A549 (cell line): ENCODE measurements around the gene PRSS50. TPM values are rescaled to one million over a fixed set of nuclear protein-coding genes. Genes with fewer than 3 reads are reported as not detected.

ENCODE experiments used
- ATAC-seq, 2 experiments: fragments of 200-7000 bp in 1 of 2; fragments of >200 bp in 1 of 2; cut with Nextera tagmentation in 1 of 2; cut with Tn5 transposase in 1 of 2; 3 replicates each; pipeline versions ENCODE4 v1.8.0 to v1.9.1; 2018 to 2020; ENCODE audit warnings: mild to moderate bottlenecking in 1 of 2, moderate library complexity in 1 of 2
- CTCF ChIA-PET: fragments of 300-600 bp; sonication (Branson Sonifier 250); formaldehyde crosslinking; extraction: SDS; loops from one replicate; lab custom pipeline; 2021; ENCODE audit warnings: antibody characterized with exemption, inconsistent platforms; lab: Yijun Ruan, JAX
- POLR2A ChIA-PET: fragments of 350-600 bp; formaldehyde crosslinking; extraction: SDS; loops from one replicate; lab custom pipeline; 2021; ENCODE audit warnings: antibody characterized with exemption, inconsistent platforms; lab: Yijun Ruan, JAX
- DNase-seq, 2 experiments: peaks; one replicate each; pipeline versions ENCODE4 v3.0.0 to v3.0.0-alpha.2; 2011 to 2016; ENCODE audit warnings: low read depth in 1 of 2, low spot score in 1 of 2
- FAIRE-seq: peaks from 2 replicates; lab custom pipeline; 2011; peaks lifted over from hg19 to GRCh38; lab: Jason Lieb, UNC
- H3K27ac ChIP-seq, 2 experiments: fragments of >200 bp; sonication (Bioruptor Twin); formaldehyde crosslinking; 3 replicates each; pipeline ENCODE4 v1.5.1; 2016 to 2017
- H3K4me1 ChIP-seq: fragments of >200 bp; sonication (Bioruptor Twin); formaldehyde crosslinking; 3 replicates; pipeline ENCODE4 v1.6.1; 2016
- H3K4me2 ChIP-seq: fragments of >200 bp; sonication (Bioruptor Twin); formaldehyde crosslinking; 3 replicates; pipeline ENCODE4 v1.6.1; 2016
- H3K4me3 ChIP-seq: fragments of >200 bp; sonication (Bioruptor Twin); formaldehyde crosslinking; 3 replicates; pipeline ENCODE4 v1.5.1; 2016
- H3K9me3 ChIP-seq: fragments of >200 bp; sonication (Bioruptor Twin); formaldehyde crosslinking; 3 replicates; pipeline ENCODE4 v1.6.1; 2016
- BHLHE40 ChIP-seq: IDR thresholded peaks from 2 replicates; pipeline ENCODE4 v1.6.1; 2012; ENCODE audit warnings: low read depth, low read length, inconsistent platforms
- CHD4 ChIP-seq: fragments of 200-600 bp; sonication (generic); IDR thresholded peaks from 2 replicates; pipeline ENCODE4 v1.6.1; 2016; ENCODE audit warnings: antibody characterized with exemption, mild to moderate bottlenecking, borderline replicate concordance
- FOSB ChIP-seq: fragments of 250-450 bp; sonication (Bioruptor Pico); IDR thresholded peaks from 2 replicates; pipeline ENCODE4 v1.5.0; 2020; ENCODE audit warnings: mild to moderate bottlenecking, moderate library complexity
- HDAC2 ChIP-seq: fragments of 200-600 bp; sonication (generic); IDR thresholded peaks from 2 replicates; pipeline ENCODE4 v1.6.1; 2016
- HEYL ChIP-seq: fragments of 250-450 bp; sonication (Bioruptor Pico); IDR thresholded peaks from 2 replicates; pipeline ENCODE4 v1.8.0; 2021; ENCODE audit warnings: mild to moderate bottlenecking, moderate library complexity
- HOXA7 ChIP-seq: fragments of 250-450 bp; sonication (Bioruptor Pico); IDR thresholded peaks from 2 replicates; pipeline ENCODE4 v1.5.0; 2020; ENCODE audit warnings: mild to moderate bottlenecking, moderate library complexity
- KDM1A ChIP-seq: fragments of 200-600 bp; sonication (generic); IDR thresholded peaks from 2 replicates; pipeline ENCODE4 v1.6.1; 2016; ENCODE audit warnings: low read depth, mild to moderate bottlenecking
- MAZ ChIP-seq: fragments of 150-350 bp; IDR thresholded peaks from 2 replicates; pipeline ENCODE4 v1.6.1; 2014; ENCODE audit warnings: antibody characterized with exemption, low read depth, low read length, borderline replicate concordance
- NR3C1 ChIP-seq: fragments of >200 bp; sonication (Bioruptor Twin); formaldehyde crosslinking; IDR thresholded peaks from 3 replicates; pipeline ENCODE4 v1.6.1; 2017
- RAD21 ChIP-seq, 2 experiments: fragments of >200 bp in 1 of 2; sonication (Bioruptor Twin) in 1 of 2; formaldehyde crosslinking in 1 of 2; IDR thresholded peaks in 1 of 2; conservative IDR thresholded peaks in 1 of 2; 2 replicates in 1 of 2; 3 replicates in 1 of 2; pipeline ENCODE4 v1.6.1; 2012 to 2018; ENCODE audit warnings: inconsistent platforms in 1 of 2
- RARB ChIP-seq: fragments of 250-450 bp; sonication (Bioruptor Pico); IDR thresholded peaks from 2 replicates; pipeline ENCODE4 v1.8.0; 2021; ENCODE audit warnings: mild to moderate bottlenecking, moderate library complexity
- WGBS: methylation state at CpG from one replicate; pipeline ENCODE4 v1.1.6; 2017; ENCODE audit errors: missing lambda C conversion rate; 5-methylcytosine and 5-hydroxymethylcytosine counted together
- polyA plus RNA-seq, 4 experiments: library from polyadenylated mRNA; depleted of rRNA in 3 of 4; stranded (reverse); fragments of >200 nt; fragmentation: RNase III in 1 of 4; extraction: RNeasy Plus Mini Kit Qiagen cat#74134 plus additional on column Dnase treatment in 1 of 4; gene quantifications; 2 replicates in 3 of 4; 3 replicates in 1 of 4; pipeline ENCODE4 v1.2.3, GENCODE V29; 2011 to 2017
- TF ChIP-seq, protein P1 (sequence below): fragments of >200 bp; sonication (Bioruptor Twin); formaldehyde crosslinking; IDR thresholded peaks from 3 replicates; pipeline ENCODE4 v1.5.1; 2016
- TF ChIP-seq, protein P2 (sequence below): fragments of 250-450 bp; sonication (Bioruptor Pico); IDR thresholded peaks from 2 replicates; pipeline ENCODE4 v1.5.0; 2020; ENCODE audit warnings: low read depth, mild to moderate bottlenecking, moderate library complexity

The PRSS50 gene
- polyA plus RNA-seq, 2 of the 4 experiments (the other 2 are of a cell fraction) = not detected

DNA sequence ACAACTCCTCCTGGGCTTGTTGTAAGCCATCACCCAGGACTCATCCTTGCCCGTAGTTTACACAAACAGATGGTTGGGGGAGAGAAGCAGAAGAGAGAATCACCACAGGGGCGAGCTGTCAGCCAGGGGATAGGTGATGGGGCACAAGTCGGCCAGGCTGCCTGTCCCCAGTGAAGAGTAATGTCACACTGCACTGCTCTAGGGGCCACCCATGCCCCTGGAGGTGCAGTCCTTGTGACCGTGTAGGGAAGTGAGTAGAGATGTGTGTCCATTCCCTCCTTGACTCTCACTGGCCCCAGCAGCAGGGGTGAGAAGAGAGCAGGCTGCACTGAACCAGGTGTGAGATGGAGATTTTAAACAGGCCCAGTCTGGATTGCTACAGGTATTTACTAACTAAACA lies 17.1 kb upstream of the PRSS50 start:
- Histone ChIP-seq H3K4me2 (no peak overlapping the region), H3K27ac (no peak overlapping the region), H3K4me1 (no peaks in the 10 kb centered on the region), H3K4me3 (no peak overlapping the region), H3K9me3 (no peaks in the 10 kb centered on the region)
- DNase-seq (no peak), ATAC-seq (no peak), FAIRE-seq (no peak)
- 33% methylated on average over 4 of the region's 4 CpGs for WGBS
- POLR2A ChIA-PET = no interaction called here
- TF ChIP-seq FOSB (CRISPR knock-in tag) (no peak), NR3C1 (no peak), HOXA7 (CRISPR knock-in tag) (no peak), MAZ (no peak), RARB (CRISPR knock-in tag) (no peak)
- TF ChIP-seq, protein P1, sequence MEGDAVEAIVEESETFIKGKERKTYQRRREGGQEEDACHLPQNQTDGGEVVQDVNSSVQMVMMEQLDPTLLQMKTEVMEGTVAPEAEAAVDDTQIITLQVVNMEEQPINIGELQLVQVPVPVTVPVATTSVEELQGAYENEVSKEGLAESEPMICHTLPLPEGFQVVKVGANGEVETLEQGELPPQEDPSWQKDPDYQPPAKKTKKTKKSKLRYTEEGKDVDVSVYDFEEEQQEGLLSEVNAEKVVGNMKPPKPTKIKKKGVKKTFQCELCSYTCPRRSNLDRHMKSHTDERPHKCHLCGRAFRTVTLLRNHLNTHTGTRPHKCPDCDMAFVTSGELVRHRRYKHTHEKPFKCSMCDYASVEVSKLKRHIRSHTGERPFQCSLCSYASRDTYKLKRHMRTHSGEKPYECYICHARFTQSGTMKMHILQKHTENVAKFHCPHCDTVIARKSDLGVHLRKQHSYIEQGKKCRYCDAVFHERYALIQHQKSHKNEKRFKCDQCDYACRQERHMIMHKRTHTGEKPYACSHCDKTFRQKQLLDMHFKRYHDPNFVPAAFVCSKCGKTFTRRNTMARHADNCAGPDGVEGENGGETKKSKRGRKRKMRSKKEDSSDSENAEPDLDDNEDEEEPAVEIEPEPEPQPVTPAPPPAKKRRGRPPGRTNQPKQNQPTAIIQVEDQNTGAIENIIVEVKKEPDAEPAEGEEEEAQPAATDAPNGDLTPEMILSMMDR = no peak
- CTCF ChIA-PET = interaction anchor here (0.6 to 2.0 kb wide), 2 partner anchors 29 to 192 kb away, joined by 3 to 5 read pairs; no protein-coding TSS in a partner anchor

DNA sequence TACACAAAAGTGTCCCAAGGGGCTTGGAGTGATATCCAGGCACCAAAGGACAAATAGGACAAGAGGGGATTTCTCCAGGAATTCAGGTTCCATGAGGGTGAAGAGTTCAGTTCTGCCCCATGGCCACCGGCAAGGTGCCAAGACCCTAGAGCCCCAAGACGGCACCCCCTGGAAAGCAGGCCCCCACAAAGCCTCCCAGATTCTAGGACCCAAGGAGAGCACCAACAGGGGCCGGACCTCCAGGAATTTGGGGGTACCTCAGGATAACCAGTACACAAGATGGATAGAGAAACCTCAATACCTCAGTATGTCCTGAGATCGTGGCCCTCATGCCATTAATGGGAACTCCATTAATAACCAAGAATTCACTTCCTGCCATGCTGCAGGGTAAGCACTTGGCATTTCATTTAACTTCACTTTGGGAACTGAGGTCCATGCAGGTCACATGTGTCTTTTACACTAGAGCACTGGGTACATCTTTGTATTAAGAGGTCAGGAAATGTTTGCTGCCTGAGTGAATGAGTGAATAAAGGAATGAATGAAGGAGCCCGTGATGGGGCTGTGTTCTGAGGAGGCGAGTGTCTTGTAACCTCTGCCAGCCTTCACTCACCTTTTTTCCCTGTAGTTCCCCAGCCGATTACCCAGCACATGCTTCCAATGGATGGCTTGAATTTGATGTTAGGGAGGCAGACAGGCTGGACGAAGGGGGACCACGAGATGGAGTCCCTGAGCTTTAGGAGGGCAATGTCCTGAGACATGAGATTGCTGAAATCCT lies 15.5 kb upstream of the PRSS50 start:
- no peaks in the 10 kb centered on the region for H3K9me3 ChIP-seq
- no peaks in the 10 kb centered on the region for H3K4me1 ChIP-seq
- POLR2A ChIA-PET = no interaction called here
- FAIRE-seq (no peak), DNase-seq (peak in 1 of 2 experiments; percentile 16), ATAC-seq (peak in 1 of 2 experiments; percentile 67; a peak in 4 of 6 replicates)
- H3K27ac ChIP-seq = no peak overlapping the region
- TF ChIP-seq MAZ (no peak), RAD21 (conservative IDR thresholded peaks at IDR 0.05 in 1 of 2, IDR thresholded peaks at IDR 0.05 in 1 of 2) (0 out of 5 replicates have a peak, but pooled peaks of 1 of the 2 experiments have one; percentile 14)
- CTCF ChIA-PET = interaction anchor here (2.0 kb wide), 1 partner anchor 28 kb away, joined by 5 read pairs; no protein-coding TSS in a partner anchor
- H3K4me3 ChIP-seq = no peak overlapping the region
- H3K4me2 ChIP-seq = no peak overlapping the region
- WGBS = 22% methylated on average over 8 of the region's 9 CpGs

DNA sequence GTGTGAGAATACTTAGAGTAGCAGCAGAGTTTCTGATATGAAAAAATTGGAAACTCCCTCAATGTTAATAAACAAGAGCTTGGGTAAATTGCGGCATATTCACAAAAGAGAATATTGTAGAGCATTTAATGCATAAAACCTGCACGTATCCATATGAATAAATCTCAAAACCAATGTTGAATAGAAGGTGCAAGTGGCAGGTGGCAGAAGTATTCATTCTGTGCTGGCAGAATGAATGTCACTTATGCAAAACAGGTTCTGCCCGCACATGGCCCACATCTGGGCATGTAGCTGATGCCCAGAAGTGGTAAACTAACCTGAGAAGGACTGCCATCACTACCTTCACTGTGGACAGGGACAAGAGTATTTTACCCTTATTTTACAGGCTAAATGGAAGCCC lies 14.1 kb upstream of the PRSS50 start:
- WGBS = 36% methylated on average over 3 of the region's 3 CpGs
- no peaks in the 10 kb centered on the region for H3K9me3 ChIP-seq
- TF ChIP-seq FOSB (CRISPR knock-in tag) = no peak
- TF ChIP-seq BHLHE40 = no peak
- TF ChIP-seq KDM1A = no peak
- no peak for TF ChIP-seq HEYL (CRISPR knock-in tag)
- no peak for TF ChIP-seq CHD4
- TF ChIP-seq, protein P2, sequence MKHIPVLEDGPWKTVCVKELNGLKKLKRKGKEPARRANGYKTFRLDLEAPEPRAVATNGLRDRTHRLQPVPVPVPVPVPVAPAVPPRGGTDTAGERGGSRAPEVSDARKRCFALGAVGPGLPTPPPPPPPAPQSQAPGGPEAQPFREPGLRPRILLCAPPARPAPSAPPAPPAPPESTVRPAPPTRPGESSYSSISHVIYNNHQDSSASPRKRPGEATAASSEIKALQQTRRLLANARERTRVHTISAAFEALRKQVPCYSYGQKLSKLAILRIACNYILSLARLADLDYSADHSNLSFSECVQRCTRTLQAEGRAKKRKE (CRISPR knock-in tag) = no peak
- TF ChIP-seq, protein P1 = no peak
- TF ChIP-seq HDAC2 = no peak
- ChIA-PET POLR2A (no interaction called here), CTCF (no interaction called here)
- FAIRE-seq (no peak), ATAC-seq (no peak), DNase-seq (no peak)
- H3K4me1 ChIP-seq = no peaks in the 10 kb centered on the region
- H3K4me2 ChIP-seq = no peak overlapping the region
- no peak overlapping the region for H3K27ac ChIP-seq
- no peak overlapping the region for H3K4me3 ChIP-seq
